AG04450 (cell line): ENCODE data around the gene GDF7. TPM values are rescaled to one million over a fixed set of nuclear protein-coding genes. Genes with fewer than 3 reads are reported as not detected.

Source experiments
- CTCF ChIA-PET: fragments of 300-600, 350-600 bp; formaldehyde crosslinking; extraction: SDS; loops from one replicate; lab custom pipeline; 2022; ENCODE audit warnings: antibody characterized with exemption, inconsistent platforms; lab: Charles Lee
- POLR2A ChIA-PET: fragments of 350-600 bp; formaldehyde crosslinking; extraction: SDS; loops from one replicate; lab custom pipeline; 2021; ENCODE audit warnings: antibody characterized with exemption, inconsistent platforms; lab: Yijun Ruan, JAX
- DNase-seq: peaks from one replicate; pipeline ENCODE4 v3.0.0-alpha.2; 2011; ENCODE audit warnings: low read depth, low spot score
- H3K27ac ChIP-seq: one replicate; pipeline ENCODE4 v1.5.1; 2012; ENCODE audit warnings: low read depth, low read length, control low read depth
- H3K27me3 ChIP-seq: one replicate; pipeline ENCODE4 v1.6.0; 2012; ENCODE audit warnings: low read length; ENCODE audit not compliant: control insufficient read depth, insufficient read depth
- H3K4me3 ChIP-seq: 2 replicates; pipeline ENCODE4 v1.5.1; 2011; ENCODE audit warnings: mild to moderate bottlenecking, low read depth, low read length, control low read depth
- H3K9me3 ChIP-seq: 2 replicates; pipeline ENCODE4 v1.5.1; 2012; ENCODE audit warnings: low read length; ENCODE audit not compliant: control insufficient read depth, insufficient read depth
- polyA plus RNA-seq: library from polyadenylated mRNA; depleted of rRNA; stranded (reverse); fragments of >200 nt; gene quantifications from 2 replicates; pipeline ENCODE4 v1.2.3, GENCODE V29; 2011
- TF ChIP-seq, protein P1 (sequence below): IDR thresholded peaks from 2 replicates; pipeline ENCODE4 v1.5.1; 2011; ENCODE audit warnings: low read depth, low read length, control low read depth, inconsistent platforms

GDF7 gene
- polyA plus RNA-seq, 1 experiment: 0.01 TPM

DNA sequence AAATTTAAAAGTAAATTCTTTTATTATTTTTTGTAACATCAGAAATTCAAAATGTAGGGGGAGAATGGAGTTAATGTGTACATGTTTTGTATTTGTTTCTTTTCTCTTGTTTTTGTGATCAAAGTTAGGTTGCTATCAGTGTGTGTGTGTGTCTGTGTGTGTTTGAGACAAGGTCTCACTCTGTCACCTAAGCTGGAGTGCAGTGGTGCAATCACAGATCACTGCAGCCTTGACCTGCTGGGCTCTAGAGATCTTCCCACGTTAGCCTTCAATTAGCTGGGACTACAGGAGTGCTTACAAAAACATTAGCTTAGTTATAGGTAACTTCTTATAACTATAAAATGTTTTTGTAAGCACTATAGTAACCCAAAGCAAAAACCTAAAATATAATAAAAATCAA is 50.7 kb downstream of the GDF7 start:
- CTCF ChIA-PET: interaction anchor here (1.6 kb wide), 1 partner anchor 56 kb away, joined by 4 read pairs; no protein-coding TSS in a partner anchor
- Histone ChIP-seq H3K9me3 (no peaks in the 10 kb centered on the region), H3K4me3 (no peak overlapping the region), H3K27me3 (no peaks in the 10 kb centered on the region), H3K27ac (no peak overlapping the region)
- TF ChIP-seq, protein P1, sequence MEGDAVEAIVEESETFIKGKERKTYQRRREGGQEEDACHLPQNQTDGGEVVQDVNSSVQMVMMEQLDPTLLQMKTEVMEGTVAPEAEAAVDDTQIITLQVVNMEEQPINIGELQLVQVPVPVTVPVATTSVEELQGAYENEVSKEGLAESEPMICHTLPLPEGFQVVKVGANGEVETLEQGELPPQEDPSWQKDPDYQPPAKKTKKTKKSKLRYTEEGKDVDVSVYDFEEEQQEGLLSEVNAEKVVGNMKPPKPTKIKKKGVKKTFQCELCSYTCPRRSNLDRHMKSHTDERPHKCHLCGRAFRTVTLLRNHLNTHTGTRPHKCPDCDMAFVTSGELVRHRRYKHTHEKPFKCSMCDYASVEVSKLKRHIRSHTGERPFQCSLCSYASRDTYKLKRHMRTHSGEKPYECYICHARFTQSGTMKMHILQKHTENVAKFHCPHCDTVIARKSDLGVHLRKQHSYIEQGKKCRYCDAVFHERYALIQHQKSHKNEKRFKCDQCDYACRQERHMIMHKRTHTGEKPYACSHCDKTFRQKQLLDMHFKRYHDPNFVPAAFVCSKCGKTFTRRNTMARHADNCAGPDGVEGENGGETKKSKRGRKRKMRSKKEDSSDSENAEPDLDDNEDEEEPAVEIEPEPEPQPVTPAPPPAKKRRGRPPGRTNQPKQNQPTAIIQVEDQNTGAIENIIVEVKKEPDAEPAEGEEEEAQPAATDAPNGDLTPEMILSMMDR: no peak
- no peak for DNase-seq
- POLR2A ChIA-PET: no interaction called here

DNA sequence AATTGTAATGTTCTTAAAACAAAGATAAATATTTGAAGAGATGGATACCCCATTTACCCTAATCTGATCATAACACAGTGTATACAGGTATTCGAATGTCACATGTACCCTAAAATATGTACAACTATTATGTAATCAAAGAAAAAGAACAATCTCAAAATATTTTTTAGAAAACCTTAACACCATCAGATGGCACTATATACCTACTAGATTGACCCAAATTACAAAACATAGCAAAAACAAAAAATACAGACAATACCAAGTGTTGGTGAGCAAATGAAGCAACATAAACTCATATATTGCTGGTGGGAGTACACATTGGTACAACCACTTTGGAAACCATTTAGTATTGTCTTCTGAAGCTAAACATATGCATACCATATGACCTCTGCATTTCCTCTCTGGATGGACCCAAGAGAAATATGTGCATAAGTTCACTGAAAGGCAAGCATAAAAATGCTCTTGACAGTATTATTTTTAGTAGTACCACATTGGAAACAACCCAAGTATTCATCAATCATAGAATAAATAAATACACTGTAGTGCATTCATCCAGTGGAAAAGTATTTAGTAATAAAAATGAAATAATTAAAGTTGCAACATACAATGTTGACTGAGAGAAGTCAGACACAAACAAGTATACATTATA is 55.8 kb downstream of the GDF7 start:
- Histone ChIP-seq H3K4me3 (no peak overlapping the region), H3K27ac (no peak overlapping the region), H3K9me3 (no peaks in the 10 kb centered on the region), H3K27me3 (no peaks in the 10 kb centered on the region)
- POLR2A ChIA-PET: no interaction called here
- DNase-seq: no peak
- CTCF ChIA-PET: interaction anchor here (0.6 to 1.0 kb wide), 2 partner anchors 61 to 396 kb away, joined by 3 read pairs; no protein-coding TSS in a partner anchor
- TF ChIP-seq, protein P1: no peak

DNA sequence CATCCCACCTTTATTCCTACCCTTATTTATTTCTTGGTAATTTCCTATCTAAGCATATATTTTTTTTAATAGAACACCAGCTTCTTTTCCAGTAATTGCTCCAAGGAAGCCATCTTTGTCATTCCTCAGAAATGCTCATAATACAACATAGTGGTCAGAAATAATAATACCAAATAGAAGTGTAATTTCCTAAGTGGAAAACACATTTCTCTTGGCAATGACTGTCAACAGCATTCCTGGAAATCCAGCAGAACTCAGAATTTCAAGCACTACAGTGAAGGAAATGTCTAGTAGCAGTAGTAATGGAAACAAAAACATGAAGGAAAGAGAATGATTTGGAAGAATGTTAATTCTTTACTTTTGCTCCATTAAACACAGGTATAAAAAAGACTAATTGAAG is 56.6 kb downstream of the GDF7 start:
- H3K27me3 ChIP-seq: no peaks in the 10 kb centered on the region
- H3K4me3 ChIP-seq: no peak overlapping the region
- TF ChIP-seq, protein P1: no peak
- no peak overlapping the region for H3K27ac ChIP-seq
- ChIA-PET CTCF (interaction anchor here (0.6 to 1.0 kb wide), 2 partner anchors 62 to 395 kb away, joined by 3 read pairs; no protein-coding TSS in a partner anchor), POLR2A (no interaction called here)
- H3K9me3 ChIP-seq: no peaks in the 10 kb centered on the region
- DNase-seq: no peak

DNA sequence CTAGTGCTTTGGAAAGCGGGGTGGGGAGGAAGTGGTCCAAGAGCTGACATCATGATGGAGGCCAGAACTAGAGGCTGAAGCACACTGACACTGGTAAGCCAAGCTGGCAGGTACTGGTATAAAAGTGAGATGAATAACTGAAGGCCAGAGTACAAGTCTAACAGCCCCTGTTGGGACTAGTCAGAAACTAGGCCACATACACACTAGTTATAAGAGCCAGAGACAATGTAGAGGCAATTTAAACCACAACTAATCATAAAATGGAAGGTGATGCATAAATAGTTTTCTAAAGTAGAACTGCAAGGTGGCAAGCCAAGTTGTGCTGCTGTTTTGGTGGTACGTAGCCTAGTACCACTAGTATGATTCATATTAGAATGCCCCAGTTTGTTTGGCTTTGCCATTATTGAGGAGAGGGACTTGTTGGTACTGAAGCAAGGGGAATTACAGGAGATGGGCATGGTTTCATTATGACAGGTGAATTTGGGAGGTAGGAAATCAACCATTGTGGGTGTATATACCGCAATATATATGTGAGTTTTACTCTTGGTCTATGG is 57.6 kb downstream of the GDF7 start:
- no peaks in the 10 kb centered on the region for H3K9me3 ChIP-seq
- TF ChIP-seq, protein P1: no peak
- no peaks in the 10 kb centered on the region for H3K27me3 ChIP-seq
- no peak for DNase-seq
- CTCF ChIA-PET: no interaction called here
- H3K27ac ChIP-seq: no peak overlapping the region
- POLR2A ChIA-PET: no interaction called here
- H3K4me3 ChIP-seq: no peak overlapping the region

DNA sequence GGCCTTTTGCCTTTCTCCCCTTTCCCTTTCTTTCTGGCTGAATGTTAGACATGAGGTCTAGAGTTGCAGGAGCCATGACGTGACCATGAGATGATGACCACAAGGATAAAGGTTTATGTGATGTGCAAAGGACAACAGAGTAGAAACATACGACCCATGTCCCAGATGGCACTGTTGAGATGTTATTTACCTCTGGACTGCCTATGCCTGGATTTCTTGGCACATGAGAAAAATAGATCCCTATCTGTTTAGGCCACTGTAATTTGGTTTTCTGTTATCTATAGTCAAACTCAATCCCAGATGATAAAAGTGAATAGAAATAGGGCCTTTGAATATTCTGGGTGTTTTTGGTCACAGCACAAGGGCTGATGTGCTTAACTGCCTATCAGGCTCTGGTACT is 58.8 kb downstream of the GDF7 start:
- ChIA-PET CTCF (no interaction called here), POLR2A (no interaction called here)
- TF ChIP-seq, protein P1: no peak
- no peaks in the 10 kb centered on the region for H3K9me3 ChIP-seq
- no peak for DNase-seq
- no peak overlapping the region for H3K4me3 ChIP-seq
- no peaks in the 10 kb centered on the region for H3K27me3 ChIP-seq
- no peak overlapping the region for H3K27ac ChIP-seq
